Activated naive CD8-positive, alpha-beta T cell treated with anti-CD3 and anti-CD28 coated beads, Interleukin-2, amount 10 ng/mL, durations not matched to agents 7 days and 5 days (primary cell): ENCODE results near the gene NOS1. TPM values are rescaled to one million over a fixed set of nuclear protein-coding genes. Genes with fewer than 3 reads are reported as not detected.
"Not testable (repeated sequence)": the region's sequence is repeated elsewhere in the genome, so short reads cannot be mapped to it uniquely, and the experiment has no call there.

Source experiments
- ATAC-seq: fragments of 150-1000 bp; cut with Tn5 transposase; one replicate; pipeline ENCODE4 v1.10.0; 2021; ENCODE audit warnings: low read depth, moderate library complexity
- POLR2A ChIA-PET: fragments of 350-600 bp; sonication (Branson Sonifier 250); formaldehyde crosslinking; loops from one replicate; lab custom pipeline; 2021; ENCODE audit warnings: antibody characterized with exemption; lab: Charles Lee
- DNase-seq: peaks from one replicate; pipeline ENCODE4 v3.0.0; 2021
- H3K27ac Mint-ChIP-seq: one replicate; pipeline ENCODE4 v1.8.0; 2022; ENCODE audit warnings: mild to moderate bottlenecking, mixed read lengths
- H3K27me3 Mint-ChIP-seq: one replicate; pipeline ENCODE4 v1.8.0; 2022; ENCODE audit warnings: mild to moderate bottlenecking, moderate library complexity, mixed read lengths
- H3K36me3 Mint-ChIP-seq: one replicate; pipeline ENCODE4 v1.8.0; 2021; ENCODE audit warnings: mild to moderate bottlenecking, mixed read lengths
- H3K4me1 Mint-ChIP-seq: one replicate; pipeline ENCODE4 v1.8.0; 2021; ENCODE audit warnings: mixed read lengths
- H3K4me3 Mint-ChIP-seq: one replicate; pipeline ENCODE4 v1.8.0; 2022; ENCODE audit warnings: mild to moderate bottlenecking, moderate library complexity, mixed read lengths
- H3K9me3 Mint-ChIP-seq: one replicate; pipeline ENCODE4 v1.8.0; 2021; ENCODE audit warnings: mixed read lengths
- total RNA-seq, 2 experiments: library from RNA; stranded (reverse); gene quantifications; one replicate each; pipeline ENCODE4 v1.2.3, GENCODE V29; 2021

NOS1 gene
- total RNA-seq, 2 experiments from 2014 or later, result not detected

- POLR2A ChIA-PET, H3K36me3 Mint-ChIP-seq, H3K9me3 Mint-ChIP-seq, H3K4me1 Mint-ChIP-seq, H3K4me3 Mint-ChIP-seq, H3K27ac Mint-ChIP-seq, DNase-seq, ATAC-seq: not testable (repeated sequence)
- peaks cover 10% of the 10 kb centered on the region for H3K27me3 Mint-ChIP-seq
Observed at GRCh38 chr12:117195027-117195426, 166.4 kb downstream of the NOS1 start.

- peaks cover 10% of the 10 kb centered on the region for H3K27me3 Mint-ChIP-seq
- no peak for ATAC-seq
- POLR2A ChIA-PET, result no interaction called here
- H3K36me3 Mint-ChIP-seq, result peaks cover under 1% of the 10 kb centered on the region
- no peaks in the 10 kb centered on the region for H3K9me3 Mint-ChIP-seq
- no peak overlapping the region for H3K4me3 Mint-ChIP-seq
- no peak overlapping the region for H3K27ac Mint-ChIP-seq
- peaks cover 12% of the 10 kb centered on the region for H3K4me1 Mint-ChIP-seq
- DNase-seq, result no peak
Observed at GRCh38 chr12:117193903-117194302, 167.5 kb downstream of the NOS1 start.

- H3K27me3 Mint-ChIP-seq, ATAC-seq, H3K4me3 Mint-ChIP-seq, DNase-seq, POLR2A ChIA-PET, H3K36me3 Mint-ChIP-seq, H3K27ac Mint-ChIP-seq, H3K9me3 Mint-ChIP-seq: not testable (repeated sequence)
- H3K4me1 Mint-ChIP-seq, result peaks cover 17% of the 10 kb centered on the region
Observed at GRCh38 chr12:117192581-117192980, 168.8 kb downstream of the NOS1 start.

- DNase-seq, result no peak
- Mint-ChIP-seq H3K4me3 (no peak overlapping the region), H3K36me3 (peaks cover 5% of the 10 kb centered on the region)
Observed at GRCh38 chr12:117192057-117192456, 169.4 kb downstream of the NOS1 start.

GRCh38 chr12:117190210-117190781 is 171.1 kb downstream of the NOS1 start, which contains the start of gene FBXO21:
TSS of gene FBXO21 (minus strand) at chr12:117190470. CDS start at chr12:117190456, 14 bp downstream.
- Mint-ChIP-seq H3K9me3 (no peaks in the 10 kb centered on the region), H3K27me3 (peaks cover 7% of the 10 kb centered on the region), H3K4me1 (peaks cover 20% of the 10 kb centered on the region), H3K27ac (peak within 1 kb of the TSS; percentile 78), H3K4me3 (peak within 1 kb of the TSS; percentile 85), H3K36me3 (peaks cover 12% of the 10 kb centered on the region)
- DNase-seq (peak; percentile 98), ATAC-seq (peak; percentile 88)
- POLR2A ChIA-PET, result interaction anchor here (0.5 to 1.1 kb wide), 3 partner anchors 113 to 495 kb away, joined by 3 to 4 read pairs (median 4); no protein-coding TSS in a partner anchor

More at GRCh38 chr12:117192057-117192456, 169.4 kb downstream of the NOS1 start:
- Mint-ChIP-seq H3K9me3 (no peaks in the 10 kb centered on the region), H3K27ac (no peak overlapping the region), H3K27me3 (peaks cover 7% of the 10 kb centered on the region), H3K4me1 (peaks cover 20% of the 10 kb centered on the region)
- POLR2A ChIA-PET, result no interaction called here
- ATAC-seq, result no peak

GRCh38 chr12:117189725-117190209 is 171.7 kb downstream of the NOS1 start:
- Mint-ChIP-seq H3K27me3 (peaks cover 7% of the 10 kb centered on the region), H3K4me3 (peak overlapping the region; percentile 81), H3K27ac (peak overlapping the region; percentile 78), H3K4me1 (peaks cover 20% of the 10 kb centered on the region), H3K36me3 (peaks cover 18% of the 10 kb centered on the region), H3K9me3 (no peaks in the 10 kb centered on the region)
- POLR2A ChIA-PET, result interaction anchor here (0.5 to 1.1 kb wide), 3 partner anchors 113 to 494 kb away, joined by 3 to 4 read pairs (median 4); no protein-coding TSS in a partner anchor
- peak; percentile 31 for ATAC-seq
- DNase-seq, result peak; percentile 60

GRCh38 chr12:117188961-117189724 is 172.3 kb downstream of the NOS1 start:
- Mint-ChIP-seq H3K36me3 (peaks cover 22% of the 10 kb centered on the region), H3K4me3 (peak overlapping the region; percentile 81), H3K9me3 (no peaks in the 10 kb centered on the region), H3K27ac (peak overlapping the region; percentile 78), H3K4me1 (peaks cover 20% of the 10 kb centered on the region), H3K27me3 (peaks cover 7% of the 10 kb centered on the region)
- DNase-seq, result no peak
- no peak for ATAC-seq
- POLR2A ChIA-PET, result interaction anchor here (0.6 to 0.9 kb wide), 3 partner anchors 11 to 1187 kb away, joined by 3 to 4 read pairs (median 3); partner anchors contain the start of gene SUDS3

GRCh38 chr12:117188121-117188665 is 173.2 kb downstream of the NOS1 start:
- Mint-ChIP-seq H3K9me3 (peaks cover 2% of the 10 kb centered on the region), H3K27me3 (peaks cover 7% of the 10 kb centered on the region), H3K4me3 (peak overlapping the region; percentile 44), H3K4me1 (peaks cover 20% of the 10 kb centered on the region), H3K27ac (no peak overlapping the region), H3K36me3 (peaks cover 31% of the 10 kb centered on the region)
- no peak for ATAC-seq
- DNase-seq, result no peak
- POLR2A ChIA-PET, result interaction anchor here (0.8 kb wide), 1 partner anchor 1188 kb away, joined by 3 read pairs; the partner anchor contains the start of gene SUDS3

- POLR2A ChIA-PET, result no interaction called here
- Mint-ChIP-seq H3K27me3 (peaks cover 7% of the 10 kb centered on the region), H3K4me1 (peaks cover 20% of the 10 kb centered on the region), H3K27ac (no peak overlapping the region), H3K9me3 (peaks cover 2% of the 10 kb centered on the region), H3K4me3 (no peak overlapping the region), H3K36me3 (peaks cover 32% of the 10 kb centered on the region)
- ATAC-seq (no peak), DNase-seq (no peak)
Observed at GRCh38 chr12:117187421-117187820, 174.0 kb downstream of the NOS1 start.

- POLR2A ChIA-PET, result interaction anchor here (0.7 kb wide), 1 partner anchor 59 kb away, joined by 3 read pairs; no protein-coding TSS in a partner anchor
- H3K27me3 Mint-ChIP-seq, result no peaks in the 10 kb centered on the region
- H3K9me3 Mint-ChIP-seq, result peaks cover 5% of the 10 kb centered on the region
- ATAC-seq, result no peak
- peaks cover 3% of the 10 kb centered on the region for H3K4me1 Mint-ChIP-seq
- no peak overlapping the region for H3K4me3 Mint-ChIP-seq
- no peak overlapping the region for H3K27ac Mint-ChIP-seq
- no peak for DNase-seq
- peaks cover 66% of the 10 kb centered on the region for H3K36me3 Mint-ChIP-seq
Observed at GRCh38 chr12:117182866-117183265, 178.6 kb downstream of the NOS1 start.

- POLR2A ChIA-PET, H3K4me1 Mint-ChIP-seq, DNase-seq, ATAC-seq, H3K4me3 Mint-ChIP-seq, H3K27me3 Mint-ChIP-seq, H3K27ac Mint-ChIP-seq, H3K9me3 Mint-ChIP-seq: not testable (repeated sequence)
- H3K36me3 Mint-ChIP-seq, result peaks cover 62% of the 10 kb centered on the region
Observed at GRCh38 chr12:117181468-117181843, 180.0 kb downstream of the NOS1 start.

- POLR2A ChIA-PET, result no interaction called here
- H3K27me3 Mint-ChIP-seq, result no peaks in the 10 kb centered on the region
- H3K27ac Mint-ChIP-seq, result no peak overlapping the region
Observed at GRCh38 chr12:117180758-117181467, 180.5 kb downstream of the NOS1 start.

GRCh38 chr12:117178745-117179144 is 182.7 kb downstream of the NOS1 start:
- Mint-ChIP-seq H3K27me3 (no peaks in the 10 kb centered on the region), H3K9me3 (peaks cover 5% of the 10 kb centered on the region), H3K4me3 (no peak overlapping the region), H3K27ac (no peak overlapping the region), H3K4me1 (no peaks in the 10 kb centered on the region), H3K36me3 (peaks cover 58% of the 10 kb centered on the region)
- POLR2A ChIA-PET, result no interaction called here
- no peak for DNase-seq
- no peak for ATAC-seq

More at GRCh38 chr12:117180758-117181467, 180.5 kb downstream of the NOS1 start:
- Mint-ChIP-seq H3K36me3 (peaks cover 64% of the 10 kb centered on the region), H3K4me3 (no peak overlapping the region), H3K9me3 (peaks cover 5% of the 10 kb centered on the region), H3K4me1 (no peaks in the 10 kb centered on the region)
- ATAC-seq, result no peak
- DNase-seq, result no peak
